HUDEP-2 (cell line): ENCODE data around the gene EXOC2.
"Not testable (repeated sequence)": the region's sequence is repeated elsewhere in the genome, so short reads cannot be mapped to it uniquely, and the experiment has no call there.

Experiments
- DNase-seq, 76 experiments: peaks; one replicate each; lab custom pipeline; 2025; ENCODE audit not compliant: unreplicated experiment in 76 of 76; lab: John Stamatoyannopoulos, UW

EXOC2 gene

GRCh38 chr6:641225-641985 is 51.5 kb downstream of the EXOC2 start:
- DNase-seq, result no peak

GRCh38 chr6:636488-636887 is 56.5 kb downstream of the EXOC2 start:
- no peak for DNase-seq

- DNase-seq, result no peak
Observed at GRCh38 chr6:635233-635632, 57.7 kb downstream of the EXOC2 start.

GRCh38 chr6:633611-634010 is 59.3 kb downstream of the EXOC2 start:
- no peak for DNase-seq

GRCh38 chr6:628766-629165 is 64.2 kb downstream of the EXOC2 start:
- no peak for DNase-seq

- no peak for DNase-seq
Observed at GRCh38 chr6:626236-626635, 66.7 kb downstream of the EXOC2 start.

GRCh38 chr6:624979-625378 is 68.0 kb downstream of the EXOC2 start:
- peak in 1 of 76 experiments; percentile 5 for DNase-seq

- no peak for DNase-seq
Observed at GRCh38 chr6:622462-622861, 70.5 kb downstream of the EXOC2 start.

GRCh38 chr6:621931-622330 is 71.0 kb downstream of the EXOC2 start:
- no peak for DNase-seq

GRCh38 chr6:620950-621349 is 72.0 kb downstream of the EXOC2 start:
- no peak for DNase-seq

GRCh38 chr6:620166-620565 is 72.8 kb downstream of the EXOC2 start:
- no peak for DNase-seq

- no peak for DNase-seq
Observed at GRCh38 chr6:617456-618100, 75.4 kb downstream of the EXOC2 start.

- DNase-seq, result no peak
Observed at GRCh38 chr6:613981-614380, 79.0 kb downstream of the EXOC2 start.

GRCh38 chr6:611928-612327 is 81.0 kb downstream of the EXOC2 start:
- no peak for DNase-seq

GRCh38 chr6:610882-611281 is 82.1 kb downstream of the EXOC2 start:
- DNase-seq, result no peak

GRCh38 chr6:609905-610304 is 83.0 kb downstream of the EXOC2 start:
- DNase-seq, result no peak

GRCh38 chr6:606829-607379 is 86.0 kb downstream of the EXOC2 start:
- no peak for DNase-seq

GRCh38 chr6:605895-606294 is 87.0 kb downstream of the EXOC2 start:
- DNase-seq, result not testable (repeated sequence)

- peak in 26 of 76 experiments; percentile 9 to 61 (median 30) for DNase-seq
Observed at GRCh38 chr6:604579-604978, 88.4 kb downstream of the EXOC2 start.

GRCh38 chr6:603265-603664 is 89.7 kb downstream of the EXOC2 start:
- no peak for DNase-seq

- DNase-seq, result no peak
Observed at GRCh38 chr6:599576-600448, 93.1 kb downstream of the EXOC2 start.
